OCI-LY1 (cell line): ENCODE measurements around the gene DELE1.

ENCODE experiments used
- H2AFZ ChIP-seq: fragments of 200-600 bp; sonication (generic), shearing (Covaris generic); 2 replicates; pipeline ENCODE4 v1.6.0; 2014; ENCODE audit warnings: antibody characterized with exemption, mild to moderate bottlenecking, low read length
- H3F3A ChIP-seq: fragments of 200-600 bp; sonication (generic), shearing (Covaris generic); 2 replicates; pipeline ENCODE4 v1.6.0; 2014; ENCODE audit warnings: mild to moderate bottlenecking, antibody characterized with exemption, low read length, moderate library complexity; ENCODE audit not compliant: insufficient read depth
- H3K27ac ChIP-seq: fragments of 200-600 bp; sonication (generic); 2 replicates; pipeline ENCODE4 v1.5.1; 2014; ENCODE audit warnings: low read length, mixed run types, mild to moderate bottlenecking, low read depth; ENCODE audit not compliant: poor library complexity, severe bottlenecking
- H3K27me3 ChIP-seq: fragments of 200-600 bp; sonication (generic); 2 replicates; pipeline ENCODE4 v1.6.0; 2014; ENCODE audit warnings: antibody characterized with exemption, mild to moderate bottlenecking, low read length, moderate library complexity; ENCODE audit not compliant: insufficient read depth
- H3K36me3 ChIP-seq: fragments of 200-600 bp; sonication (generic); 2 replicates; pipeline ENCODE4 v1.6.1; 2014; ENCODE audit warnings: mild to moderate bottlenecking, antibody characterized with exemption, low read length, moderate library complexity, mixed read lengths; ENCODE audit not compliant: insufficient read depth
- H3K4me1 ChIP-seq: fragments of 200-600 bp; sonication (generic); 2 replicates; pipeline ENCODE4 v1.5.1; 2014; ENCODE audit warnings: mild to moderate bottlenecking, low read length, moderate library complexity; ENCODE audit not compliant: insufficient read depth, severe bottlenecking
- H3K4me2 ChIP-seq: fragments of 200-600 bp; sonication (generic), shearing (Covaris generic); 2 replicates; pipeline ENCODE4 v1.6.1; 2014; ENCODE audit warnings: low read length
- H3K4me3 ChIP-seq: fragments of 200-600 bp; sonication (generic); 2 replicates; pipeline ENCODE4 v1.5.1; 2014; ENCODE audit warnings: low read length, low read depth, mild to moderate bottlenecking, mixed read lengths; ENCODE audit not compliant: poor library complexity, severe bottlenecking
- H3K79me2 ChIP-seq: fragments of 200-600 bp; shearing (Covaris generic); 2 replicates; pipeline ENCODE4 v1.6.1; 2016; ENCODE audit warnings: mixed run types, low read length, mixed read lengths; ENCODE audit not compliant: insufficient read depth
- H3K9ac ChIP-seq: fragments of 200-600 bp; sonication (generic), shearing (Covaris generic); 2 replicates; pipeline ENCODE4 v1.6.1; 2014; ENCODE audit warnings: mild to moderate bottlenecking, low read length, mixed read lengths
- H3K9me2 ChIP-seq: fragments of 200-600 bp; sonication (generic), shearing (Covaris generic); 2 replicates; pipeline ENCODE4 v1.6.1; 2014; ENCODE audit warnings: low read depth, mild to moderate bottlenecking, low read length, mixed read lengths
- H3K9me3 ChIP-seq: fragments of 200-600 bp; shearing (Covaris generic); 2 replicates; pipeline ENCODE4 v1.6.1; 2014; ENCODE audit warnings: low read length, mixed read lengths
- H4K20me1 ChIP-seq: fragments of 200-600 bp; sonication (generic), shearing (Covaris generic); 2 replicates; pipeline ENCODE4 v1.6.0; 2016; ENCODE audit warnings: mild to moderate bottlenecking, low read length; ENCODE audit not compliant: insufficient read depth
- EZH2 ChIP-seq: fragments of 200-600 bp; sonication (generic), shearing (Covaris generic); IDR thresholded peaks from 2 replicates; pipeline ENCODE4 v1.8.0; 2017; ENCODE audit warnings: borderline replicate concordance, mixed run types, mild to moderate bottlenecking, antibody characterized with exemption, low read length, moderate library complexity, mixed read lengths
- TF ChIP-seq, protein P1 (sequence below): fragments of 200-600 bp; sonication (generic), shearing (Covaris generic); IDR thresholded peaks from 2 replicates; pipeline ENCODE4 v1.5.1; 2017; ENCODE audit warnings: mild to moderate bottlenecking, antibody characterized with exemption, low read length, moderate library complexity, mixed read lengths

Gene DELE1

DNA sequence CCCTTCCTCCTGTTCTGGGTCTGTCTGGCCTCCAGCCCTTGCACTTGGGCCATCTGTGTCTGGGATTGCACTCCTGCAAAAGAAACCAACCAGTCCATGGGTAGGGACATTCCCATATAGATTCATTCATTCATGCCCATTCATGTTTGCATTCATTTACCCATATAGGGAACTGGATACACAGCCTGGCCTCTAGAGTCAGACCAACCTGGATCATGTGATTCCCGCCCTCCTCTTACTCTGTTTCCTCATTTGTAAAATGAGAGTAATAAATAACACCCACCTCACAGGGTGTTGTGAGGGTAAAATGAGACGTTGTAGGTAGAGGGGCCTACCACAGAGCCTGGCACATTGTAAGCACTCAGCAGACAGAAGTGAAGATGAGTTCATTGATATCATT, 25.8 kb downstream of the DELE1 start:
- Histone ChIP-seq H3F3A (no peaks in the 10 kb centered on the region), H3K9me2 (no peaks in the 10 kb centered on the region), H3K36me3 (no peaks in the 10 kb centered on the region), H2AFZ (no peak overlapping the region), H3K9me3 (no peaks in the 10 kb centered on the region), H3K9ac (no peak overlapping the region), H3K4me1 (no peaks in the 10 kb centered on the region), H4K20me1 (no peaks in the 10 kb centered on the region), H3K4me3 (no peak overlapping the region), H3K4me2 (no peak overlapping the region), H3K79me2 (no peaks in the 10 kb centered on the region), H3K27me3 (no peaks in the 10 kb centered on the region), H3K27ac (no peak overlapping the region)
- TF ChIP-seq, protein P1, sequence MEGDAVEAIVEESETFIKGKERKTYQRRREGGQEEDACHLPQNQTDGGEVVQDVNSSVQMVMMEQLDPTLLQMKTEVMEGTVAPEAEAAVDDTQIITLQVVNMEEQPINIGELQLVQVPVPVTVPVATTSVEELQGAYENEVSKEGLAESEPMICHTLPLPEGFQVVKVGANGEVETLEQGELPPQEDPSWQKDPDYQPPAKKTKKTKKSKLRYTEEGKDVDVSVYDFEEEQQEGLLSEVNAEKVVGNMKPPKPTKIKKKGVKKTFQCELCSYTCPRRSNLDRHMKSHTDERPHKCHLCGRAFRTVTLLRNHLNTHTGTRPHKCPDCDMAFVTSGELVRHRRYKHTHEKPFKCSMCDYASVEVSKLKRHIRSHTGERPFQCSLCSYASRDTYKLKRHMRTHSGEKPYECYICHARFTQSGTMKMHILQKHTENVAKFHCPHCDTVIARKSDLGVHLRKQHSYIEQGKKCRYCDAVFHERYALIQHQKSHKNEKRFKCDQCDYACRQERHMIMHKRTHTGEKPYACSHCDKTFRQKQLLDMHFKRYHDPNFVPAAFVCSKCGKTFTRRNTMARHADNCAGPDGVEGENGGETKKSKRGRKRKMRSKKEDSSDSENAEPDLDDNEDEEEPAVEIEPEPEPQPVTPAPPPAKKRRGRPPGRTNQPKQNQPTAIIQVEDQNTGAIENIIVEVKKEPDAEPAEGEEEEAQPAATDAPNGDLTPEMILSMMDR, result no peak
- TF ChIP-seq EZH2, result no peak

DNA sequence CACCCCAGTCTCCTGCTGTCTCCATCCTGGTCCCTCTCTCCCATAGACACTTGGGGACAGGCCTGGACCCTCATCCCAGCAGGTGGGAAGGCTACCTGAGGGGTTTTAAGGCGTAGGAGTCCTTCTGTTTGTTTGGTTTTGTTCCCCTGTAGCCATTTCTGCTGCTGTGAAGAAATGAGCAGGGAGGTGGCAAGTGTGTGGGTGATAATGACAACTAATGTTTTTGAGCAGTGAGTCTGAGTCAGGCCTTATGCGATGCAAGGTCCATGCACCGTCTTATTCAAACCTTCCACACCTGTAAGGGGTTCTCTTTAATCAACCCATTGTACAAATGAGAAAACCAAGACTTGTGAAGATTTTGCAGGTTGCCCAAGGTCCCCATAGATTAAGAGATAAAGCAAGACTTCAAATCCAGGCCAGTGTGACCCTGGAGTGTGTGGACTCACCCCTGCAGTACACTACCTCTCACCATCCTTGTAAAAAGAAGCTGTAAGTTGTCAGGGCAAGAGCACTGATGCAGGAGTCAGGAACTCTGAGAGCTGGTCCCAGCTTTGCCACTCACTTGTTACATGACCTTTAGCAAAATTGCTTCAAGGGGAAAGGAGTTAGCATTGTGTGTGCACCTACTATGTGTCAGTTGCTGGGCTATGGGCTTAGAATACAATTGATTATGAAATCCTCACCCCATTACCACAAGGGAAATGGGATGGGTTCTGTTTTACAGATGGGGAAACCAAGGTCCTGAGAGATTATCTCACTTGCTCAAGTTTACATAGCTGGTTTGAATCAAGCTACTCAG, 26.7 kb downstream of the DELE1 start:
- H3K27ac ChIP-seq, result no peak overlapping the region
- no peaks in the 10 kb centered on the region for H3K36me3 ChIP-seq
- H3K4me1 ChIP-seq, result no peaks in the 10 kb centered on the region
- no peaks in the 10 kb centered on the region for H3K9me3 ChIP-seq
- no peak overlapping the region for H2AFZ ChIP-seq
- H3K4me2 ChIP-seq, result no peak overlapping the region
- H3K79me2 ChIP-seq, result no peaks in the 10 kb centered on the region
- H3K27me3 ChIP-seq, result no peaks in the 10 kb centered on the region; the same call in 1 of the 2 replicates
- no peaks in the 10 kb centered on the region for H3F3A ChIP-seq
- no peaks in the 10 kb centered on the region for H3K9me2 ChIP-seq
- no peak overlapping the region for H3K4me3 ChIP-seq
- TF ChIP-seq, protein P1, result no peak
- TF ChIP-seq EZH2, result no peak
- no peak overlapping the region for H3K9ac ChIP-seq
- H4K20me1 ChIP-seq, result no peaks in the 10 kb centered on the region

DNA sequence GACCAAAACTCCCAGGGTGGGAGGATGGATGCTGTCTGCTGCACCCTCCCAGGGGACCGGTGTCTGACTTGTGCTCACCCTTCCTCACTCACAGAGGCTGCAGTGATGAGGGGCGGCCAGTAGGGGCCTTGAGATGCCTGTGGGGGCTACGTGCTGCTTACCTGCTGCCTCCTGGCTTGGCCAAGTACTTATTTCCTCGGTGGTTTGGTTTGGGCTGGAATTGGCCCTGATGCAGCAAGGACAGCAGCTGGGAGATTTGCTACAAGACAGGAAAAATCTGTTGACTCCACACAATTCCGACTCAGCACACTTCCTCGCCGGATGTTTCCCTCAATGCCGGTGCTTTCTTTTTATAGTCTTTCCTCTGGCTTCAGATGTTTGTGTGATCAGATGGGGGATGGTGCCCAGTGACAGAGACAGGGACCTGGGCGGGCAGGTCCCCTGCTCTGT, 27.7 kb downstream of the DELE1 start:
- no peak overlapping the region for H3K4me2 ChIP-seq
- H3K36me3 ChIP-seq, result no peaks in the 10 kb centered on the region
- no peaks in the 10 kb centered on the region for H3K9me3 ChIP-seq
- no peaks in the 10 kb centered on the region for H3K9me2 ChIP-seq
- H3K79me2 ChIP-seq, result no peaks in the 10 kb centered on the region
- no peak overlapping the region for H3K9ac ChIP-seq
- TF ChIP-seq EZH2, result no peak
- TF ChIP-seq, protein P1, result peak; percentile 72
- no peak overlapping the region for H3K4me3 ChIP-seq
- H4K20me1 ChIP-seq, result no peaks in the 10 kb centered on the region
- H3K4me1 ChIP-seq, result no peaks in the 10 kb centered on the region
- no peak overlapping the region for H2AFZ ChIP-seq
- H3F3A ChIP-seq, result no peaks in the 10 kb centered on the region
- H3K27me3 ChIP-seq, result no peaks in the 10 kb centered on the region; the same call in 1 of the 2 replicates
- H3K27ac ChIP-seq, result no peak overlapping the region
